ENCODE data around the gene CD163.
"Not testable (repeated sequence)": the region's sequence is repeated elsewhere in the genome, so short reads cannot be mapped to it uniquely, and the experiment has no call there.

CD163 gene

DNA sequence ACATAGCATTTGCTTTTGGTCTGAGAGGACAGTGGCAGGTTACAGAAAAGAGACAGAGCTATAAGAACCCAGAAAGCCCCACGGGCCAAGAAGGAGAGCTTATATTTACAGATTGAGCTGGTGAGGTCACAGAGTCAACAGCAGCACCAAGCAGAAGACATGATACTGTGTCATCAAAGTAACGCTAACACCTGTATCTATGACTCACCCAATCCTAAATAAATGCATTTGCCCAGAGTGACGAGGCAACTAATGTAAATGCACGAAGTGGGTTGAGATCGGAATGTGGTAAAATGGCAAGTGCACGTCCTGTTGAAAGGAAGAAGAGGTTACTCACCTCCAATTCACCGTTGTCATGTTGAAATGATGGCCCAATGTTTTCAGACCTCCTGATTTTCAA lies 52.9 kb downstream of the CD163 start:
- DNase-seq (ENCODE audit: low spot score) = no peak

DNA sequence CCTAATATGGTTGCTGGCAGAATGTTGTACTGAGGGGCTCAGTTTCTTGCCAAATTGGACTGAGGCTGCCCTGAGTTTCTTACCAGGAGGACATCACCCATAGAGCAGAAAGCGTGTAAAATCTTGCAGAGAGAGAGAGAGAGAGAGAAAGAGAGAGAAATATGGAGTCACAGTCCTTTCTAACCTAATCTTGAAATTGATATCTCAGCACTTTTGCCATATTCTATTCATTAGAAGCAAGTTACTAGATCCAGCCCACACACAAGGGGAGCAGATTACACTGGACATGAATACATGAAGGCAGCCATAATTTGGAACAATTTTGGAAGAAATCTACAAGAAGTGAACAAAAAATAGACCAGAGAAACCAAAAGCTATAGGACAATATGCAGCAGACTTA lies 55.5 kb downstream of the CD163 start:
- no peak for DNase-seq (ENCODE audit: low spot score)

- DNase-seq (ENCODE audit: low spot score) = no peak
Observed at GRCh38 chr12:7444537-7444936, 59.0 kb downstream of the CD163 start.

DNA sequence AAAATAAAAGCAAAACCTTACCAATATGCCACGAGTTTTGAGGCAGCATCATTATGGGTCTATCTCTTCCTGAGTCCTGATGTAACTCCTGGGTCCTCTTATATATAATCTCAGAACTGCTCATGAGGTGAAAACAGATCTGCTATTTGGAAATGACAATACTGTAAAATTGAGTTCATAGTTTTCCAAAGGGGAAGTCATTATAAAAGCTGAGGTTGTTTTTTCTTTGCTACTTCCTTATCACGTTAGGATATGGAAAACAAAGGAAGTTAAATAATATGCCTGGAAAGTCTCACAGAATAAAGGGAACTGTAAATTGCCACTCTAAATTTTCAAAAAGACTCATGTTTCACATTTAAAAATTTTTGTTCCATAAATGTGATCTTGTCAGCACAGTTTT lies 59.5 kb downstream of the CD163 start, which contains the start of gene CD163L1:
CD163L1 (minus strand) TSS at position 78 of the 400 bp plus-strand sequence; CDS start at position 52, 26 bp downstream.
- no peak for DNase-seq (ENCODE audit: low spot score)

GRCh38 chr12:7441216-7441615 lies 62.4 kb downstream of the CD163 start:
- no peak for DNase-seq (ENCODE audit: low spot score)

DNA sequence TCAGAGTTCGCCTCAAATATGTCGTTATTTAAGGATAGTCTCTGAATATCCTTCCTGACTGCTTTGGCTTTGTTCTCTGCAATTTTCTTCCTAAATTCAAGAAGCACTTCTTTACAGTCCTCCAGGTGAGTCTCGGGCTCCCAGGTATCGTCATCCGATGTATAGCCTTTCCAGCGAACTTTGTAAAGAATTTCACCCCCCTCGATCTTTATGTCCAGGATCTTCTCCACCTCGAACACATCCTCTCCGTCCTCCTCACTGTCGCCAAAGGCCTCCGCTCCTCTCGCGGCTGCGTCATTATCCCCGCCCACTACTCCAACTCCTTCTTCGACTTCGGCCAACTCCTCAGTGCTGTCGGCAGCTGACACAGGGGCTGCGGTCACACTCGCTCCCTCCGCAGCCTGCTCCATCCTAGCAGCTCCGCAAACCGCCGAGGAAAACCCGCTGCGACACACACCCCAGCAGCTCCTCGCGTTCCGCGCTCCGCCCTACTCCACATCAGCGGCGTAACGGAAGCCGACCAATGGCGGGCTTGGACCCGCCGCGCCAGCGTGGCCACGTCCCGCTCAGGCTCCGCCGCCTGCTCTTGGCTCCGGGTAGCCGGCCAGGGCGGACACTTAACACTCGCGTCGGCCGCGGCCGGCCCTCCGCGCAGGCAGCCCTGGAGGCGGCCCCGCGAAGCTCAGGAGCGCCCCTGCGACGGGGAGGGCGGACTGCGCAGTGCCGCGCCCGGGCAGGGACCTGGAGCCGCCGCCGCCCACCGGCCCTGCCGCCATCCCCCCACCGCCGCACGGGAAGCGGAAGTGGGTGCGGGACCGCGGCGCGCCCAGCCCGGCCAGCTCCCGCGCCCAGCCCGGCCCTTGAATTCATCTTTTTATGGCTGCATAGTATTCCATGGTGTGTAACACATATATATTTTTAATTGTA lies 63.7 kb downstream of the CD163 start:
- peak; percentile 3 for DNase-seq (ENCODE audit: low spot score)

GRCh38 chr12:7438291-7438995 lies 65.1 kb downstream of the CD163 start:
- DNase-seq (ENCODE audit: low spot score) = not testable (repeated sequence)

DNA sequence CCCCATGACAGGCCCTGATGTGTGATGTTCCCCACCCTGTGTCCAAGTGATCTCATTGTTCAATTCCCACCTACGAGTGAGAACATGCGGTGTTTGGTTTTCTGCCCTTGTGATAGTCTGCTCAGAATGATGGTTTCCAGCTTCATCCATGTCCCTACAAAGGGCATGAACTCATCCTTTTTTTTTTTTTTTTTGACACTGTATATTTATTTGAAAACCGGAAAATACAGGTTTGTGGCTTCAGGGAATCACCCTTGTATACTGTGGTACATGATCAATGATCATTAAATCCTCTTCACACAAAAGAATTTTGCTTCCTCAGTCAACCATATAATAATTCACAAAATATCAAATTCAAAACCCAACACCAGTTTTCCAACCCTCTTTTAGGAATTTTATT lies 66.1 kb downstream of the CD163 start:
- not testable (repeated sequence) for DNase-seq (ENCODE audit: low spot score)

DNA sequence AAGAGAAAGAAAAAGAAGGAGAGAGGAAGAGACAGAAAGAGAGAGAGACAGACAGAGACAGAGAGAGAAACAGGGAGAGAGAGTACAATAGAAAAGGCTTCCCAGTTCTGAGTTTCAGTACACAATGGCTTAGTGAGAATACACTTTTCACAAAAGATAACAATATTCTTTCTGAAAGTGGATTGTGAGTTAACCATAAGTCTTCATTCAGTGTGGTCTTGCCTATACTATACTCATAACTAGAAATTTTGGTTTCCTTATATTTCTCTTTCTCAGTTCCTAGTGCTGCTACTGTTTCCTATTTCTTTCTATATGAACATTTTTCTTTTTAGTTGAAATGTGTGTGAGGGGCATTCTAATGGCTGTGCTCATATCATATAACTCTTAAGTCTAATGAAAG lies 68.9 kb downstream of the CD163 start:
- DNase-seq (ENCODE audit: low spot score) = no peak

- no peak for DNase-seq (ENCODE audit: low spot score)
Observed at GRCh38 chr12:7433276-7433822, 70.2 kb downstream of the CD163 start.

GRCh38 chr12:7431993-7432685 lies 71.4 kb downstream of the CD163 start:
- DNase-seq (ENCODE audit: low spot score) = no peak
